Activated CD8-positive, alpha-beta memory T cell treated with anti-CD3 and anti-CD28 coated beads for 1 hour (primary cell): ENCODE measurements around the gene ZDHHC1.
"Not testable (repeated sequence)": the region's sequence is repeated elsewhere in the genome, so short reads cannot be mapped to it uniquely, and the experiment has no call there.

Source experiments
- DNase-seq, 2 donors: peaks; one replicate each; pipeline ENCODE4 v3.0.0-alpha.2; 2020; ENCODE audit warnings: low read depth in 1 of 2; ENCODE audit errors: extremely low read depth in 1 of 2

The ZDHHC1 gene

DNA sequence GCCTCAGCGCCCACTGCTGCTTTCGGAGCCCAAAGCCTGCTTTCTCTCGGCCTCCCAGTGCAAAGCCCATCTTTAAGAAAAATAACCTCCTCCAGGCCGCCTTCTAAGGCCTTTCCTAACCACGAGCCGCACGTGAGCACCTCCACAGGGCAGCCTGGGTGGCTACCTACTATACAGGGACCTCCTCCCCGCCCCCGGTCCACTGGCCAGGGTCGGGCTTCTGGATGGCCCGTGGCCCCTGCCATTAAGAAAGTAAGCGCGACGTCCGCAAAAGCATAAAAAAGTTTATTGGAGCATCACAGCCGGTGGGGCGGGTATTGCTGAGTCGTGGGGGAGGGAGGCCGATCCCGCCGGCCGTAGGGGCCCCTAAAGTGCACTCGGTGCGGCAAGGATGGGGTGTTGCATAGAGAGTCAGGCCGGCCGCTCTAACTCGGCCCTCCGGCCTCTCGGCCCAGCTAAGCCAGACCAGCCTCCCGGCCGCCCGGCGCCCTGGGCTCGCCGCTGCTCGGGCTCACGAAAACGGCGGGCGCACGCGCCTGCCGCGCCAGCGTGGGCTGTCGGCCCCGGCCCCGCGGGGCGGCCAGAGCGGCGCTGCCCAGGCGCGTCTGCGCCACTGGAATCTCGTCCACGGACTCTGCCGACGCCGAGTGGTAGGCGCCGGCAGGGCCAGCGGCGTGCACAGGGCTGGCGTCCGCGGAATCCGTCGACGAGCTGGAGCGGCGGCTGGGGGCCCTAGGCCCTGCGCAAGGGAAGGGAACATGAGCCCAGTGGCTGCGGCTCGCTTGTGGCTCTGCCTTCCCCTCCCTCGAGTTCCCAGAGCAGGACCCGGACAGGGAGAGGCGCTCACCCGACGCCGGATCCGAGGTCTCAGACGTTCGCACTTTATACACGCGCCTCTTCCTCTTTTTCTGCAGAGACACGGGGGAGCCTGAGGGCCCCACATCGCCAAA lies 21.8 kb downstream of the ZDHHC1 start:
- no peak for DNase-seq

DNA sequence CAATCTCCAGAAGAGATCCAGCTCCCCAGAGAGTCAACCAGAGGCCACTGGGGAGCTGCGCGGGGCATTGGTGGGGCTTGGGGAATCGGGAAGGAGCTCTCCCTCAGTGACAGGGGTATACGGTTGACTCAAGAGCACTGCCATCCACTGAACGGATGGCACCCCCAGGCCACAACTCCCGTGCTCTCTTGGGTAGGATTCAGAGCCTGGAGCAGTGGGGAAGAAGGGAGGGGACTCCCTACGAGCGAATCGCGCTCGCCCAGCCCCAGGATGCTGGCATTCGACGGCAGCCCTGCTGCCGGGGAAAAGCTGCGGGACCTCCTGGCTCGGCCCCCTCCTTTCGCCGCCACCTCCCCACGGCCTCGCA lies 22.5 kb downstream of the ZDHHC1 start:
- no peak for DNase-seq

DNA sequence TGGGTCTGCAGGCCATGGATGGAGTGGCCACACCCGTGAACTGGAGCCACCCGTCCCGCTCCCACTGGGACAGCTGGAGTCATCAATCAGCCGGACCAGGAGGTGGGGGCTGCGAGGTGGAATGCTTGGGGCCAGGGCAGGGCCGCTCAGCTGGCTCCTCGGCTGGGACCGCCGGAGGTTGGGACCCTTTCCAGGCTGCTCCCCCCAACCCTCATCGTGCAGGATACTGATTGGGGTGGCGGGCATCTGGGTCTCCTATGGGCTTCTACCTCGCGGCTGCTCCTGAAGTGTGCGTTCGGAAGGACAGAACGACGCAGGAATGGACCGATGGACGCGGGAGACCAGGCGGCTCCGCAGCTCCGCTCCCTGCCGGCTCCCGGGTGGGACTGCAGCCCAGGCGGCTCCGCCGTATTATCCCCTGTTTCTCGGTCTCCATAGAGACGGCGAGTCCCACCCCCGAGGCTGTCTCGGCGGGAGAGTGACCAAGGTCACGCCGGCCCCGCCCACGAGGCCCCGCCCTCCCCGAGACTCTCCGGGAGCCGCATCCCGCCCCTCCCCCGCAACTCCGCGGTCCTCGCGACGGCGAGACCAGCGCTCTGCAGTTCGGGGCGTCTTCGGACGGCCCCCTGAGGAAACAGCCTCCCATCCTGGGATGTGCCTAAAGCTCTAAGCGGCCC lies 23.0 kb downstream of the ZDHHC1 start, which contains the start of gene TPPP3:
Gene TPPP3, minus strand, starts transcription at position 388 of the 677 bp plus-strand sequence. CDS start 2,387 bp downstream, outside the sequence.
- no peak for DNase-seq

DNA sequence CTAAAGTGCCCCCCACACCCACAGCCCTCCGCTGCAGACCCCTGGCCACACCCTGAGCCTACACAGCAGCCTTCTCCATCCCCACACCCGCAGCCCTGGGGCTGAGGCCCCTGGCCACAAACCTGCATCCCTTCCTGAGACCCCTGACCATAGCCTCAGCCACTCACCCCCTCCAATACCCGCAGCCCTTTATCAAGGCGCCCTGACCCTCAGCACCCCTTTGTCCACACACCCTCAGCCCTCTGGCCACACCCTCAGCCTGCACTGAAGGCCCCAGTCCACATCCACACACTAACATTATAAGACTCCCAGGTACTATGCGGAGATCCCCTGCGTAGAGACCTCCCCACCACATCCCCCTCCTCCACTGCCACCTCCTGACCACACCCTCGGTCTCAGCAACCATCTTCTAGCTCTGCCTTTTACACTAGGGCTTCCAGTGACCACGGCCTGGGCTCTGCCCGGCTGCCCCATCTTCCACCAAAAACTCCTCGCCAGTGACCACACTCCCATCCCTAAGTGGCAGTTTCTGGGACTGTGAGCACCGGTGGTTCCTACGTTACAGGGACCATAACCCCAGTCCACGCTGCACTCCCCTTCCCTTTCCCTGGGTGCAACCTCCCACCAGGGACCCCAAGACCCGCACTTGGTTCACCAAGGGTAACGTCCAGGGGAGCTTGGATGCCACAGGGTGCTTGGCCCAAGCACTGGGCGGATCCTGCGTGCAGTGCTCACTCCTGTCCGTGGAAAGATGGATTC lies 23.8 kb downstream of the ZDHHC1 start:
- DNase-seq: no peak

GRCh38 chr16:67391424-67392300 lies 24.6 kb downstream of the ZDHHC1 start:
- no peak for DNase-seq

DNA sequence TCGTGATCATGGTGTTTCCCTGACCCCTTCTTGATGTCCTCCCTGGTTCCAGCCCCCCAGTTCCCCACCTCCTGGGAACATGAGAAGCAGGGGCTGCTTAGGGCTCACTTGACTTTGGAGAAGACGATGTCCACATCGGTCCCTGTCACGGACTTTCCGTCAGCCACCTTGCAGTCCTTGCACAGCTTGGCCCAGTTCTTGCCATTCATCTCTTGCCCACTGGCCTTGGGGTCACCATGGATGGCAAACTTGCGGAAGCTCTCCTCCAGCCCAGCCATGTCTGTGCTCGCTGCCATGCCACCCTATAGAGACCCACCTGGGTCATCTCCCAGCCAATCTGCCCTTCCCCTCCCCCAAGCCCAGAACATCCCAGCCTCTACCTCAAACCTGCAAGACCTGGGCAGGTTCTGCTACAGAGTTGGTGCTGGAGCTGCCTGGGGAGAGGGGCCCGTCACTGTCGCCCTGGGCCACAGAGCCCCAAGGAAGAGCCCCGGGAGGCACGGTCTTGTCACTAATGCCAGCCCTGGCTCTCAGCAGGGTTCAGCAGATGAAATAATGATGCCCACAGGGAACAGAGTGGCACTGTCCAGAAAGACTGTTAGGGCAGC lies 25.4 kb downstream of the ZDHHC1 start:
- no peak for DNase-seq

DNA sequence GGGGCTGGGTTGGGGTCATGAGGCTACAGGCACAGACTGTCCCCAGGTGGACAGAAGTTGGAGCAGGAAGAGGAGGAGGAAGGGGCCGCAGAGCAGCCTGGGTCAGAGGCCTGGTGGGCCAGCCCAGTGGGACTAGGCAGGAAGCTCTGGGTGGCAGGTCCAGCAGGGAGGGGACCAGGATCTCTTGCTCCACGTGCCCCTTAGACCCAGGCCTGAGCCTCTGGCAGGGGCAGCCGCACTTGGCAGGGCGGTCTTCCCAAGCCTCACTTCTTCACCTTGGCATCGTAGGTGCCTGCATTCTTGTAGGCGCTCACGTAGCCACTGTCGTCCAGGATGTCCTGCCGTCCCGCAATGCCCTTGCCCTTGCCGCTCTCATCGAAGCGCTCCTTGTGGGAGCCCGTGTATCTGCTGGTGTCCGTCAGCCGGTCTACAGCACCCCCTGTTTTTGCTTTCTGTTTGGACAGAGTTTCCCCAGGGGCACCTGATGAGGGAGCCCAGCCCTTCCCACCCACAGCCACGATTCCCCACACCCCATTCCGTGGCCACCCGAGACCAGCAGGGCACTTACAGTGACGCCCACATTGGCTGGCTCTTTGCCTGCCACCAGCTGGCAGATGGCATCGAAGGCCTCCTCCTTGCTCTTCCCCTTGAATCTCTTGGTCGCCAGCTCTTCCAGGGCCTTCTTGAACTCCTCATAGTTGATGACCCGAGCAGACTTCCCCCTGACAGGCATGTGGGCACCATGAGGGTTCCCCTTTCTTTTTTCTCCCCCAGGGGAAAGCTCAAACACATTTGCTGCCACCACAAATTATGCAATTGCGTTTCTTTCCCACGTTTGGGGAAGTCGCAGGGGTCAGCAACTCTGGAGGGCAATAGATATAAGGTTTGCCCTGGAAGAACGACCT lies 26.1 kb downstream of the ZDHHC1 start:
- no peak for DNase-seq

GRCh38 chr16:67388591-67388990 lies 27.7 kb downstream of the ZDHHC1 start:
- no peak for DNase-seq

- DNase-seq: no peak
Measured at GRCh38 chr16:67388191-67388590, 28.1 kb downstream of the ZDHHC1 start.

DNA sequence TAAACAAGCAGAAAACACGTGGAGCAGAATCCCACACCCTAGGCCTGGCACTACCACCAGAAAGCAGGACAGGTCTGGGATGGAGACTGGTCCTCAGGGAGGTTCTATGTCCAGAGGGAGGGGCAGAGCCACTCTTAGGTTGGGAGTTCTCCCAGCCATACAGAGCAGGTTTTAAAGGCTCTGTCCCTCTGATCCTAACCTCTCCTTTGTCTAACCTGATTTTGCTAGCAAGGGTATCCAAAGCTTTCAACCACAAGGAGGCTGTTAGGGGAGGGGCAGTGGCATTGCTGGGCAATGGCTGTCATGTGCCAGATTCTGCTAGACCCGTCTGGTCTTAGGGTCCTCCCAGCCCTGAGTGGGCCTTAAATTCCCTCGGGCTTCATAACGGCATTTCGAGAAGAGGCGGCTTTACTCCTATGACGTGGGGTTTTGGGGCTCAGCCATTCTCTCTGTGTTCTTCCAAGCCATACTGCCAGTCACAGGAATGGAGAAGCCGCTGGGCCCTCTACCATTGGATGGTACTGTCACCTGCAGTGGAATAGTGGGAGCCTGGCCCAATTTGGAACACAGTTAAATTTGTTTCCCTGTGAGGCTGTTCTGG lies 28.7 kb downstream of the ZDHHC1 start:
- no peak for DNase-seq

DNA sequence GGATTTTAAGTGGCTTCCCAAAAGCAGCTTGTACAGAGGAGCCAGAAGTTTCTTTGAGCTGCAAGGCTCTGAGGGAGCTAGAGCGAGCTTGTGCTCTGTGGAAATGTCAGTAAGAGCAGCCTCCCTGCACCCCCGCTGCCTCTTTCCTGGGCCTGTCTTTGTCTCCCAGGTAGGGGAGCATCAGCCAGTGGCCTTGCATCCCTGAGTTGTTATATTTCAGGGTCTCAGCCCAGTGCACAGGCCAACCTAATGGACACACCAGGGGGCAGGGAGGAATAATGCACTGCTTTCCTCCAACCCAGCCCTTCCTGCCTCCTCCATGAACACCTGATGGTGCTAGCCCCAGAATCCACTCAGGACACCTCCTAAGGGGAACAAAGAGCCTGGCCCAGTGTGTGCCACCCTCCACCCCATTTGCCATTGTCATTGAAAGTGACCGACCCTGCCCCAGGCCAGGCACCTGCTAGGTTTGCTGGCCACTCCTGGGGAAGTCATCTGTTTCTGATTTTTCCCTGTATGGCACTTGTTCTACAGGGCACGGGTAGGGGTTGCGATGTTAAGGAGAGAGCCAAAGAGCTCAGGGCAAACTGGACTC lies 29.3 kb downstream of the ZDHHC1 start:
- no peak for DNase-seq

DNA sequence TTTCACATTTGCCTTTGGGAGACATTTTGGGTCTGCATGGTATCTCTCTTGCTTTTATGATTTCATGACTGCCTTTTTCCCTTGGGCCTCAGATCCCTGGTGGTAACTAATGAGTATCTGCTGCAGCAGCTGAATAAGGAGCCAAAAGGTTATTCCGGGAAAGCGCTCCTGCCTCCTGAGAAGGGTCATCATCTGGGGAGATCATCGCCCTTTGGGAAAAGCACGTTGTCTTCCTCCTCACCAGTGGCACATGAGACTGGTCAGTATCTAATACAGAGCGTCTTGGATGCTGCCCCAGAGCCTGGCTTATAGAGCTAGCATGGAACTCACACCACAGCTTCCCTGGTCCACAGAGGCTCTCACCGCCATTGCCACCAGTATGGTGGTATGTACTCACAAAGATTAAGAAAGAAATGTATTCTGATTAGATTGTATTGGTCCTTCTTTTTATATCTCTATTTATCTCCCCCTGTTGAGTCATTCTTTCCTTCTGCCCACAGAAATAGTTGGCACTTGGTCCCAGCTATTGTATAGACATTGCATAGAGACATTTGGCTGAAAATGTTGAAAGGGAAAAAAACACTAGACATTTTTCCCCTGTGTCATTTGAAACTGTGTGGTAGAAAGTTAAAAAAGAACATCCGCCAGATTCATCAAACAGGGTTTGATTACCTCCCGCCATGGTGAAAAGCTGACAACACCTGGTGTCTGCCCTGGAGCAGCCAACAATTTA lies 31.3 kb downstream of the ZDHHC1 start:
- DNase-seq: no peak

DNA sequence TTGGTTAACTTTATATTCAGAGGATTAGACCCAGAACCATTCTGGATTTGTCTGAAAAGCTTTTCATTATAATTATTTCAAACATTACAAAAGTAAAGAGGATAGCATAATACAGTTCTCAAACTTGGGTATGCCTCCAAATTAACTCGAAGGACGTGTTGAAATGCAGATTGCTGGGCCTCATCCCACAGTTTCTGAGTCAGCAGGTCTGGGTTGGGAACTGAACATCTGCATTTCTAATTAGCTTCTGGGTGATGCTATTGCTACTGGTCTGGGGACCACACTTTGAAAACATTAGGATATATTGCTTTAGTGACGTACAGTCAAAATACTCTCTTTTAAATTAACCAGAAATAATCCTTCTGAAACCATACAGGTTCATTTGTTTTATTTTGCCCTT lies 33.0 kb downstream of the ZDHHC1 start:
- DNase-seq: no peak

DNA sequence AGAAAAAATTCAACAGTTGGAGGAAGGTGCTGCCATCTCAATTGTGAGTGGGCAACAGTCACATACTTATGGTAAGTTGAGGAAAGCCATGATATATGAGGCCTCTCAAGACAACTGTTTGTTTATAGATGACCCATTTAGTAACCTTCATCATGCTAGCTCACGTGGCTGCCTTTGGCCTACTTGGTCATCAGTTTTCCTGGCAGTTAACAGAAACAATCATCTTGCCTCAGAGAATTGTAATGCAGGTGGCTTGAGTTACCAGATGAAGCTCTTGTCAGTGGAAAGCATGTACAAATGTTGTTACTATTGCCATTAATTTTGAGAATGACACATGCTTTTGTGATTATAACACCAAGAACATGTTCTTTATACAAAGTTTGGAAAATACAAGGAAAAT lies 37.6 kb downstream of the ZDHHC1 start:
- no peak for DNase-seq

GRCh38 chr16:67376012-67376411 lies 40.3 kb downstream of the ZDHHC1 start:
- not testable (repeated sequence) for DNase-seq

DNA sequence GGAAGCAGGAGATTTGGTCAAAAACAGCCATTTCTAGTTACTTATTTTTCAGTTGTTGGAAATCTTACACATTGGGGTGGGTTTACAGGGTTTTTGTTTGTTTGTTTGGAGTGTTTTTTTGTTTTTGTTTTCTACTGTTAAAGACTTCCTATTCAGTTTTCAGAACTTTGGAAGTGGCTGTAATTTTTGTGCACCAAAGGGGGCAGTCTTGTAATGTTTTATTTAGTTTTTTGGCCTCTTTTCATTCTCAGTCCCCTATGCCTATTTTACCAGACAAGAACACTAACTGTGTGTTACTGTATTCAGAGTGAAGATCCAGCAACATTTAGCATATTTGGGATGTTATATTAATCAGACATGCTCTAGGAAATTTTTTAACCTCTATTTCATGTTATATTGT lies 43.6 kb downstream of the ZDHHC1 start:
- DNase-seq: no peak

DNA sequence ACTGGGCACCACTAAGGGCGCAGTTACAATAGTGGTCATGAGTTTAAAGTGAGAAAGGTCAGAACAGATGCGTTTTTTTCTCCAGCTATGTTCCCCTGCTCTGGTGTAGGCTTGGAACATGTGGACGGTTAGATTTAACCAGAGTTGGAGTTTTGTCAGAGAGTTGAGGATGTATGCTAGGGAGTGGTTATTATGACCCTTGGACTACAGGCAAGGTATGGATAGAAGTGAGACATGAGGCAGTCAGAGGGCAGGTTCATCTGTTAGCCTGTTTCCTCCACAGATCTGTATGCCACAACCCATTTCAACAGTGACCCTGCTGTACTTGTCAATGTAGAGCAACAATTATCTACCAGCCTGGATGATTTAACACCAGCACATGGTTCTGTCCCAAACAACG lies 45.6 kb downstream of the ZDHHC1 start:
- DNase-seq: no peak
